ENCODE data around the gene FLT1. TPM values are rescaled to one million over a fixed set of nuclear protein-coding genes. Genes with fewer than 3 reads are reported as not detected.
A peak's percentile ranks its signal among the peaks of the same experiment; 100 is the strongest.

FLT1 gene
- total RNA-seq, 1 donor from 2014 or later: 132 TPM

- no peak for DNase-seq (ENCODE audit: low spot score)
These were observed 101.9 kb downstream of the FLT1 start for GRCh38 chr13:28392896-28393505.

DNA sequence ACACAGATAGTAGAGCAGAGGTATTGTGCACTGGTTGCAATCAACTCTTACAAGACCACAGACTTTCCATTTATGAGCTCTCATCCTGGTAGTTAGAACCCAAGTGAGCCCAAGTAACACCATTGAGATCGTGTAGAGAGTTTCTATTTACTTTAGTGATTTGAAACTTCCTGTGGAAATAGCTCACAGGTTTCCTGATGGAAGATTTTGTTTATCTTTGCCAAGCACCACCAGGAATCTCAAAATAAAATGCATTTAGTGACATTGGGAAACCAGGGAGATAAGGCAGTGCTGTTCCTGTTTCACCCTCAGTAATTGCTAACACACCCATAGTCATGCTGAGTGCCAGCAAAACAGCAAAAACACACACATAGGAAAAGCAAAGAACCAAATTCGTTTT is 102.5 kb downstream of the FLT1 start:
- DNase-seq (ENCODE audit: low spot score): peak; percentile 61

- DNase-seq (ENCODE audit: low spot score): no peak
These were observed 107.0 kb downstream of the FLT1 start for GRCh38 chr13:28387740-28388501.

DNA sequence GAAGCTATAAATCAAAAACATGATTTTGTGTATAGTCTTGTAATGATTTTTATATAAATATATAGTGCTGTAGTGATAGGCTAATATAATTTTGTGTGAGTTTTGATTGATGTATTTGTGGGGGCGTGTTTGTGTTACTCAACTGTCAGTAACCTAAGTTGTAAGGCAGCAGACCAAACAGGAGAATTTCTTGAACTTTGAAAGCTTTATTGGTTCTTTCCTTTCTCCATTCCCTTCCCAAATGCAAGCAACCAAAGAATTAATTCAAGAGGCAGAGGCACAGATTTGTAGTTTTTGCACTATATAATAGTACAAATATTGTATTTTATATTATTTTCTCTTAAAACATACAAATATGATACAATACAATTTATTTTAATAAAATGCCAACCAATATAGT is 109.6 kb downstream of the FLT1 start:
- no peak for DNase-seq (ENCODE audit: low spot score)

DNA sequence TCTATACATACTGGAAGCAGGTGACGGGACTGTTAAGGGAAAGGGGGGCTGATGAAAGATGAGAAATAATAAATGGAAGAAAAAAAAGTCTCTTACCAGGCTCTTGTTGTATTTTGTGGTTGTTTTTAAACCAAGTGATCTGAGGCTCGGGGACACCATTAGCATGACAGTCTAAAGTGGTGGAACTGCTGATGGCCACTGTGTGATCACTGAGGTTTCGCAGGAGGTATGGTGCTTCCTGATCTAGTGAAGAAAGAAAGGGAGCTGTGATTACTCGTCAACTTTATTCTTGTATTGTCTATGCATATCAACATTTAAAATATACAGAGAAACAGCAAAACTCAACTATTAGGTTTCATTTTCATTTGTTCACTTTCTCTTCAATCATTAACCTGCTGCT is 110.1 kb downstream of the FLT1 start:
- DNase-seq (ENCODE audit: low spot score): no peak

DNA sequence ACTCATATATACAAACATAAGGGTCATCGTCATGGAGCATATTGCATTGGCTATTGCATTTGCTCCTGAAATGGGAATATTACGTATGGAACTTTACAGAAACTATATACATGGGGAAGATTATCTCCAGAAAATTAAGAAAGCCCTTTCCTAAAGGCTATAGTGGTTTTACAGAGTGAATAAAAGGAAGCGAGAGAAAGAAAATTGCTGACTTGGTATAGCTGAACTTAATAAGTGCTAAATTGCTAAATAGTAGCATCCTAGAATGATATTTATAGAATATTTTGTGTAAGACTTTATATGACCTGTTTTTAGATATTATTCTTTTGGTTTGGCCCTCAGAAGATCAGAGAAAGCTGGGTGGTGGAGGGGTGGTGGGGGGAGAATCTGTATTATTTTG is 114.6 kb downstream of the FLT1 start:
- no peak for DNase-seq (ENCODE audit: low spot score)

GRCh38 chr13:28379371-28380083 is 115.4 kb downstream of the FLT1 start:
- peak; percentile 38 for DNase-seq (ENCODE audit: low spot score)

DNA sequence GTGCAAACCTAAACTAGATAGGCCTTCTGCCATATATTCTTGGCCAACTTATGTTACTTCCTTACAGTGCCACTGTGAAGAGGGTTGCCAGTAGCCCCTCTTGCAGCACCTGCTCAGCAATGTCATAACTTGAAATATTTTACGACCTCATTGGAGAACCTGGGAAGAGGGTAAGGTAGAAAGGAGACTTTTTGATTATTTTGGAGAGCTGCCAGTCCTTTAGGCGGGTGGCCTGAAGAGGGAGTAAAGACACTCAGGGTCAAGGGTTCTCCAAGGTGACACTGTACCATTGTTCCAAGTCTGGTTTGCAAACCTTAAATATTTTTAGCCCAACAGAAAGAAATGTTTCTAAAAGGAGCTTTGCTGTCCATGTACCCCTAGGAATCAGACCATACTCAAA is 118.3 kb downstream of the FLT1 start:
- DNase-seq (ENCODE audit: low spot score): no peak

DNA sequence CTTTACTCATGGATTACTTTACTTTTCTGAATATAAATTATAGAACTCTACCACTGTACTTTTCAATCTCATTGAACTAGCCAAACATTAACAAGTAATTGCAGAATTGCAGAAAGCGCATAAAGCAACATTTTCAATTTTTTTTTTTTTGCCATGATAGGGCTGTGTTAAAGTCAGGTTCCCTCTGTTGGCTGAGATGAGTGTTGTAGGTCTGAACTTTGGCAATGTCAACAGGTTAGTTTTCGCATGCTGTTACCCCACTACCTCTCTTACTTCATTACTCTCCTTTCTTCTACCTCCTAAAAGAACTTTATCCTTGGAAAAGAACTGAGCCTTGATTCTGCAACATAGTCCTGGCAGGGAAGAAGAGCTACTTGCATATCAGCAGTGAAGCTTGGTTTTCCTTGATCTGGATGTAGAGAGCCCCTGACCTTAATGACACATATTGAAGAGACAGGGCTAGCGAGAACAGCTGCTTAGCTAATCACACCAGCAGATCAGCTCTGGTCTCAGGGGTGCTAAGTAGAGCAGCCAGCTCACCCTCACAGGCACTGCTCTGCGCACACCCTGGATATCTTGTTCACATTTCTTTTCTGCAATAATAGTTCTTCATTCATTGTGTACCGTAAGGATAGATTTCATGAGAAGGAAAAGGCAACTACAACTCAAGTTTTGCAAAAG is 119.5 kb downstream of the FLT1 start:
- DNase-seq (ENCODE audit: low spot score): peak; percentile 16

- DNase-seq (ENCODE audit: low spot score): no peak
These were observed 121.1 kb downstream of the FLT1 start for GRCh38 chr13:28373810-28374209.

DNA sequence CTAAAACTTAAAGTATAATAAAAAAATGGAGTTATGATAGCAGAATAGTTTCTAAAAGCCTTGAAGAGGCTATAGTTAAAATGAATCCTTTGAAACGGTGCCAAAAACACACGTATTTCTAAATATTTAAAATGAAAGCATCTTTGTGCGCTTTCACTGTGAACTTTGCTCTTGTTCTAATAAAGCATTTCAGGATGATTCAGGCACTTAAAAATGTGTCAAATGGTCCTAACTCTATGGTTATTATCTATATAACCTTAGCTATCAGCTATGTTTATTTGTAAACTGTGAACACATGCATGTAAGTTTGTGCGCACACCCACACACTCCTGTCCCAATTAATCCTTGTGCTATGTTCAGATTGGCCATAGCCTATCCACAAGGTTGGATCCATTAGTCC is 124.5 kb downstream of the FLT1 start:
- DNase-seq (ENCODE audit: low spot score): no peak

GRCh38 chr13:28358708-28359107 is 136.2 kb downstream of the FLT1 start:
- DNase-seq (ENCODE audit: low spot score): no peak

- DNase-seq (ENCODE audit: low spot score): no peak
These were observed 137.0 kb downstream of the FLT1 start for GRCh38 chr13:28357911-28358433.

DNA sequence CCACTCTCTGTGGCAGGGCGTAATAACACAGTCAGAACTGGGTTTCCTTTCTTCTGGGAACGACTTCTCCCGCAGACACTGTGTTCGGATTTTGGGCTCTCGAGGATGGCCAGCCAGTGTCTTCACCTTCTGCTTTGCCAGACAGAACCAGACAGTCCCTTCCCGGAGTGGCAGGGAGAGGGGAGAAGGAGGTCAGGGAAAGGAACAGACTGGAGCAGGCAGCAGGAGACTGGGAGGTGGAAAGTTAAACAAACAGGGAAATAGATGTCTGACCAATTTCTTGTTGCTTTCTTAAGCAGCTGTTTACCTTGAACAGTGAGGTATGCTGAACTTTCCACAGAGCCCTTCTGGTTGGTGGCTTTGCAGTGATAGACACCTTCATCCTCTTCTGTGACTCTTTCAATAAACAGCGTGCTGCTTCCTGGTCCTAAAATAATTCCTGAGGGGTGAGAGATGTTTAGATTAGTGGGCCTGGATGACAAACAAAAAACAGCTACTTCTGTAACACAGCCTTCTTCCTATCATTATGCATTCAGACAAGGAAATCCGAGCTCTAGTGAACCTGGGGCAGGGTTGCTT is 137.6 kb downstream of the FLT1 start:
- peak; percentile 17 for DNase-seq (ENCODE audit: low spot score)

- DNase-seq (ENCODE audit: low spot score): peak; percentile 52
These were observed 138.3 kb downstream of the FLT1 start for GRCh38 chr13:28356561-28357021.

DNA sequence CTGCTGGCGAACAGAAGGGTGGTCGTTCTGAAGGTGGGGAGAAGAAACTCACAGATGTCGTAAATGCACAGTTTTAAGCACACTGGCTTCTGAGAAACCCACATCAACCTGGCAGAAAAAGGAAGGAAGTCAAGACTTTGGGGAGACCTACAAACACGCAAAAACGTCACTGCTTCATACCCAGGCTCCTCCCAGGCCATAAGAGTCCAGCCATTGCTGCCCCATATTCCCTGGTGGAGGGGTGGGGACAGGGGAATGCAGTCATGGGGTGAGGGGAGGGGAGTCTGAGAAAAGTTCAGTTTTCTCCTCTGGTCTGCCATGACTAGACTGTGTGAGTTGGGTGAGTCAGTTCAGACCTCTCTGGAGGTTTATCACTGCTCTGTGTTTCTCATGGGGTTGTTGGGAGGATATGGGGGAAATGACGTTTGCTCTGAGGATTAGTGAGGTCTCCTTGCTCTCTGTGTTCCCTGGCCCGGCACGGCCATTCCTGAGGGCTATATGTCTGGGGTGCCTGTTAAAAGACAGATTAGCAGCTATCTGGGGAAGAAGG is 139.0 kb downstream of the FLT1 start:
- DNase-seq (ENCODE audit: low spot score): peak; percentile 88

DNA sequence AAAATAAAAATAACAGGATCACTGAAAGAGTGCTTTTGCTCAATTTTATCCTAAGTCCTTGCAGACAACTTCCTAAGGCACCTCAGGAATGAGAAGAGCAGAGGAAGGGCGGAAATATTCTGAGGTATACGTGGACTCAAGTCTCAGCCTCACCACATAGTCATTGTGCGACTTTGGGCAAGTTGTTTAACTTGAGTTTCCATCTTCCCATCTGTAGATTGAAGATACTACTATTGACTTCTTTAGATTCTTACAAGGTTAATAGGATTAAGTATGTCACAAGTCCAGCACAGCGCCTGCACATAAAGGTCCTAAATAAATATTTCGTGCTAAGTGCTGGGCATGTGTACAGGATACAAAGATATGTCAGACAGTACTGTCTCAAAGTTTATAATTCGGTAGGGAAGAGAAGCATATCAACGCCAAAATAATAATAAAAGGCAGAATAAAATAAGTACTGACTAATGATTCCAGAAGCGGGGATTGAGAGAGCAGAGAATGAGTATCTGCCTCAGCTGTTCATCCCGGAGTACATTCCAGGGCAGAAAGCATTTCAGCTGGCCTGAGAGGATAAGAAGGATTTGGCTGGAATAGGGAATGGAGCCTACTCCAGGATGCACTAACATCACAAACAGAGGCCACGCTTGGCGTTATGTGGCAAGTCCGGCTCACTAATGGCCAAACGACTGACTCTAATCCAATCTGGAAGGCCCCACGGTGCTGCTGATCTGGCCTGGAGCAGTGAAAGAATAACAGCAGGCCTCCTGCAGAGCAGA is 139.7 kb downstream of the FLT1 start:
- peak; percentile 78 for DNase-seq (ENCODE audit: low spot score)

DNA sequence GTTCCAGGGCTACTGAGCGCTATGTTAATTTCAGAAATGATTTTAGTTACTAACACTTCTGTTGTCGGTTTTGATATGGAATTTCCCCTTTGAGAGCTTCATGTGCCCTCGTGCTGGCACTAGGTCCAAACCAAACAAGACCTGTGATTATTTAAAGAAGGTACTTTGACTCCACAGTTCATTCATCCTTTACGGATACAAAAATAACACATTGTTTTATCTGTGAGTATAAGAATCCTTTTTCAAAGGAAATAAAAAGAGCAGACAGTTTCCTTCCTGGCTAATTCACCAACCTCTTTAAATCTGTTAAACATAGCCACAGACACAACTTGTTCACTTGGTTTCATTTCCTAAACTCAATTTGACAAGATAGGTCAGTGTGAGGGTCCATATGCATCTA is 141.2 kb downstream of the FLT1 start:
- DNase-seq (ENCODE audit: low spot score): no peak

DNA sequence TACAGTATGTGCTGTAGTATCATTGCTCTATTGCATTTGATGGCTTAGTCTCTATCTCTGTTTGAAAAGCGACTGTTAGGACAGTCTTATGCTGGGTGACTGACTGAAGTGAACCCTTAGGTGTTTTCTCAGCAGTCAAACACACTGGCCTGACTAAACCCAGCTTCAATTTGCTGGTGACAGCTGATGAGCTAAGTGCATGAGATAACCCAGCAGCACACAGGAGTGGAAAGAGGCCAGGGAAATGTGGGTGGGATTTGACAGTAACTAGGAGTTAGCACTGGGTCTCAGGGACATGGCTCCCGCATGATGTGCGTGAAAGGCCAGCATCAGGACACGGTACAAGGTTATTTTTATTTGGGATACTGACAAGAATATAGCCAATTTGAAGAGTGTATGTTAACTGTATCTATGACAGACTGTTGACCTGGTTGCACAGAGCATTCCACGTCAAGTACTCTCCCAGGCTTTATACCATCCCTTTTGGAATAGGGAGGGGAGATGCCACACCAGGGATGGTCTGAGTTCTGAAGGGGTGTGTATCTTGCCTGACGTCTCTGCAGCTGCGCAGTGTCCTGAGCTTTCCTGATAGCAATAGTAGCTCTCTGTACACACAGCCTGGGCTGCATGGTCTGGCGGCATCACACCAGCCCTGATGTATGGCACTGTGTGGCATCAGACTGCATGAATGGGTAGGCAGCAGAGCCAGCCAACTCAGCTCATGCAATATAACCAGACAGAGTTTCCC is 144.8 kb downstream of the FLT1 start:
- peak; percentile 71 for DNase-seq (ENCODE audit: low spot score)

DNA sequence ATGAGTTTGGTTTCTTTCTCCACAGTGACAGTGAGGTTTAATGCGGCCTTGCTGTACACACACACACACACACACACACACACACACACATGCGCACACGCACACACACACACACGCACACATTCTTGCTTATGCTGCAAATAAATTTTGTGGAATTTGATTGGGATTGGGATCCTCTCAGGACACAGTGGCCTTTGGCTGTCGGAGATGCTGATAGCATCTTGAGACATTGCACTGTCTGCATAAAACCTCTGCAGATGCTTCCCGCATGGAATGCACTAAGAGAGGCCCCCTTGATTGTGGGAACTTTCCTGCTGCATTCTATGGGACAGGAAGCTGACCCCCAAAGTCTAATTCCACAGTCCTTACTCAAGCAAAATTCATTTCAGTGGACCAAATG is 145.6 kb downstream of the FLT1 start:
- no peak for DNase-seq (ENCODE audit: low spot score)

Measured in umbilical cord (tissue), 2 donors.